H1 (cell line): ENCODE measurements around the gene EPYC. TPM values are rescaled to one million over a fixed set of nuclear protein-coding genes. Genes with fewer than 3 reads are reported as not detected.

Source experiments
- CTCF ChIA-PET: fragments of 300-600 bp; sonication (Branson Sonifier 250); formaldehyde crosslinking; loops from one replicate; lab custom pipeline; 2021; ENCODE audit not compliant: partially characterized antibody; lab: Charles Lee
- POLR2A ChIA-PET: fragments of 300-600 bp; sonication (Branson Sonifier 250); formaldehyde crosslinking; loops from one replicate; lab custom pipeline; 2021; ENCODE audit warnings: inconsistent platforms; ENCODE audit not compliant: partially characterized antibody; lab: Charles Lee
- DNase-seq, 2 experiments: peaks; one replicate each; pipeline versions ENCODE4 v3.0.0 to v3.0.0-alpha.2; 2010 to 2022; ENCODE audit warnings: low spot score in 2 of 2, low read depth in 1 of 2, mixed read lengths in 1 of 2
- FAIRE-seq: peaks from 2 replicates; lab custom pipeline; 2011; peaks lifted over from hg19 to GRCh38; lab: Jason Lieb, UNC
- H2AFZ ChIP-seq: 2 replicates; pipeline ENCODE4 v1.8.1; 2012; ENCODE audit warnings: low read length, inconsistent platforms
- H2AK5ac ChIP-seq: 2 replicates; pipeline ENCODE4 v1.6.1; 2013; ENCODE audit warnings: low read depth, low read length
- H2BK120ac ChIP-seq: replicated peaks from 2 replicates; pipeline ENCODE3; 2013; ENCODE audit warnings: low read depth, low read length, inconsistent platforms
- H2BK12ac ChIP-seq: 2 replicates; pipeline ENCODE4 v1.6.1; 2013; ENCODE audit warnings: low read depth, low read length
- H2BK15ac ChIP-seq: 2 replicates; pipeline ENCODE4 v1.6.1; 2013; ENCODE audit warnings: low read length
- H2BK20ac ChIP-seq: 2 replicates; pipeline ENCODE4 v1.6.1; 2013; ENCODE audit warnings: low read length
- H2BK5ac ChIP-seq: 2 replicates; pipeline ENCODE4 v1.6.1; 2013; ENCODE audit warnings: low read depth, low read length
- H3K14ac ChIP-seq: 2 replicates; pipeline ENCODE4 v1.6.1; 2013; ENCODE audit warnings: inconsistent platforms; ENCODE audit not compliant: insufficient read length
- H3K18ac ChIP-seq: 2 replicates; pipeline ENCODE4 v1.6.1; 2013; ENCODE audit warnings: low read length; ENCODE audit errors: extremely low read depth
- H3K23ac ChIP-seq: 2 replicates; pipeline ENCODE4 v1.6.1; 2013; ENCODE audit warnings: inconsistent platforms; ENCODE audit not compliant: insufficient read length
- H3K23me2 ChIP-seq: 2 replicates; pipeline ENCODE4 v1.6.1; 2013; ENCODE audit warnings: low read depth, low read length
- H3K27ac ChIP-seq: 2 replicates; pipeline ENCODE4 v1.6.1; 2011; ENCODE audit warnings: low read depth, low read length, inconsistent platforms
- H3K27me3 ChIP-seq, 4 experiments: replicated peaks in 1 of 4; 1 replicate in 1 of 4; 2 replicates in 3 of 4; pipeline versions ENCODE4 v1.6.1 to v1.8.1; 2011 to 2013; ENCODE audit warnings: low read length in 3 of 4, mild to moderate bottlenecking in 3 of 4, inconsistent platforms in 2 of 4, mixed read lengths in 2 of 4, moderate library complexity in 1 of 4; ENCODE audit not compliant: control insufficient read depth in 3 of 4, insufficient read depth in 3 of 4; ENCODE audit errors: extremely low read depth in 1 of 4
- H3K36me3 ChIP-seq, 4 experiments: 2 replicates each; pipeline versions ENCODE4 v1.6.1 to v1.8.1; 2011 to 2013; ENCODE audit warnings: mild to moderate bottlenecking in 4 of 4, low read length in 3 of 4, moderate library complexity in 2 of 4, control low read depth in 1 of 4, inconsistent platforms in 1 of 4; ENCODE audit not compliant: insufficient read depth in 4 of 4, control insufficient read depth in 2 of 4
- H3K4ac ChIP-seq: replicated peaks from 2 replicates; pipeline ENCODE3; 2013; ENCODE audit warnings: low read length, low read depth, mixed read lengths, inconsistent platforms; ENCODE audit not compliant: insufficient read length
- H3K4me1 ChIP-seq, 4 experiments: replicated peaks in 1 of 4; 1 replicate in 1 of 4; 2 replicates in 3 of 4; pipeline versions ENCODE4 v1.6.1 to v1.8.1; 2011 to 2013; ENCODE audit warnings: low read length in 3 of 4, inconsistent platforms in 2 of 4, mixed read lengths in 1 of 4; ENCODE audit not compliant: insufficient read depth in 4 of 4, control insufficient read depth in 3 of 4
- H3K4me2 ChIP-seq, 2 experiments: 2 replicates each; pipeline versions ENCODE4 v1.6.1 to v1.8.1; 2011 to 2013; ENCODE audit warnings: low read depth in 2 of 2, low read length in 2 of 2, control low read depth in 1 of 2, inconsistent platforms in 1 of 2, mild to moderate bottlenecking in 1 of 2; ENCODE audit not compliant: insufficient read depth in 1 of 2
- H3K4me3 ChIP-seq, 4 experiments: fragments of 200-600, 300-600 bp in 1 of 4; sonication (generic), shearing (Covaris generic), sonication (Bioruptor Twin) in 1 of 4; 2 replicates each; pipeline versions ENCODE4 v1.5.1 to v1.8.1; 2011 to 2016; ENCODE audit warnings: low read length in 4 of 4, low read depth in 3 of 4, control low read depth in 2 of 4, inconsistent platforms in 2 of 4, mild to moderate bottlenecking in 2 of 4, mixed read lengths in 1 of 4, moderate library complexity in 1 of 4; ENCODE audit not compliant: insufficient read depth in 2 of 4; ENCODE audit errors: extremely low read depth in 1 of 4
- H3K56ac ChIP-seq: replicated peaks from 2 replicates; pipeline ENCODE3; 2013; ENCODE audit warnings: low read depth, mild to moderate bottlenecking, mixed read lengths, low read length, inconsistent platforms; ENCODE audit not compliant: insufficient read length
- H3K79me1 ChIP-seq: 2 replicates; pipeline ENCODE4 v1.6.1; 2013; ENCODE audit warnings: low read depth, low read length, control low read depth
- H3K79me2 ChIP-seq, 2 experiments: 2 replicates each; pipeline versions ENCODE4 v1.6.1 to v1.8.1; 2012 to 2013; ENCODE audit warnings: low read length in 2 of 2, mild to moderate bottlenecking in 2 of 2, inconsistent platforms in 1 of 2; ENCODE audit not compliant: insufficient read depth in 2 of 2, control insufficient read depth in 1 of 2
- H3K9ac ChIP-seq, 4 experiments: replicated peaks in 1 of 4; 1 replicate in 1 of 4; 2 replicates in 3 of 4; pipeline versions ENCODE4 v1.6.1 to v1.8.1; 2011 to 2013; ENCODE audit warnings: low read depth in 3 of 4, low read length in 3 of 4, control low read depth in 2 of 4, mild to moderate bottlenecking in 2 of 4, moderate library complexity in 2 of 4, inconsistent platforms in 1 of 4; ENCODE audit errors: extremely low read depth in 1 of 4
- H3K9me3 ChIP-seq, 2 experiments: 2 replicates each; pipeline versions ENCODE4 v1.6.1 to v1.8.1; 2012 to 2013; ENCODE audit warnings: mild to moderate bottlenecking in 2 of 2, moderate library complexity in 2 of 2, control low read depth in 1 of 2, inconsistent platforms in 1 of 2, low read depth in 1 of 2, low read length in 1 of 2, mixed read lengths in 1 of 2; ENCODE audit not compliant: insufficient read depth in 2 of 2
- H4K20me1 ChIP-seq, 2 experiments: replicated peaks in 1 of 2; 2 replicates each; pipeline versions ENCODE3 to v1.8.1; 2011 to 2013; ENCODE audit warnings: inconsistent platforms in 2 of 2, low read length in 2 of 2, mild to moderate bottlenecking in 1 of 2; ENCODE audit not compliant: insufficient read depth in 2 of 2, control insufficient read depth in 1 of 2
- H4K5ac ChIP-seq: 2 replicates; pipeline ENCODE4 v1.6.1; 2013; ENCODE audit warnings: low read length, low read depth, mixed read lengths, inconsistent platforms; ENCODE audit not compliant: insufficient read length
- H4K8ac ChIP-seq: 2 replicates; pipeline ENCODE4 v1.8.0; 2013; ENCODE audit warnings: mild to moderate bottlenecking, moderate library complexity, low read length, inconsistent platforms; ENCODE audit not compliant: insufficient read depth; ENCODE audit errors: extremely low read depth
- H4K91ac ChIP-seq: replicated peaks from 2 replicates; pipeline ENCODE3; 2013; ENCODE audit warnings: low read length, mixed read lengths, inconsistent platforms; ENCODE audit not compliant: insufficient read length
- BCL11A ChIP-seq, 2 experiments: IDR thresholded peaks; one replicate each; pipeline ENCODE4 v1.6.1; 2011; ENCODE audit warnings: low read depth in 2 of 2, low read length in 2 of 2, mild to moderate bottlenecking in 2 of 2
- BRCA1 ChIP-seq: IDR thresholded peaks from 2 replicates; pipeline ENCODE4 v1.6.1; 2012; ENCODE audit warnings: low read depth, low read length, improper control_type of control experiment
- CTCF ChIP-seq, 3 experiments: IDR thresholded peaks; 1 replicate in 2 of 3; 2 replicates in 1 of 3; pipeline versions ENCODE4 v1.5.1 to v1.6.1; 2011; ENCODE audit warnings: low read length in 3 of 3, mild to moderate bottlenecking in 3 of 3, inconsistent platforms in 2 of 3, low read depth in 1 of 3, moderate library complexity in 1 of 3; ENCODE audit not compliant: insufficient read depth in 1 of 3; ENCODE audit errors: control extremely low read depth in 1 of 3
- HDAC6 ChIP-seq: IDR thresholded peaks from one replicate; pipeline ENCODE4 v1.7.1; 2012; ENCODE audit warnings: low read depth, mild to moderate bottlenecking, inconsistent platforms, low read length, moderate library complexity
- JUN ChIP-seq: IDR thresholded peaks from 2 replicates; pipeline ENCODE4 v1.6.1; 2011; ENCODE audit warnings: low read depth, mild to moderate bottlenecking, improper control_type of control experiment, low read length
- JUND ChIP-seq: IDR thresholded peaks from 2 replicates; pipeline ENCODE4 v1.6.1; 2011; ENCODE audit warnings: mild to moderate bottlenecking, improper control_type of control experiment, low read length
- KDM4A ChIP-seq: IDR thresholded peaks from one replicate; pipeline ENCODE4 v1.7.1; 2012; ENCODE audit warnings: low read depth, mild to moderate bottlenecking, moderate library complexity, low read length, inconsistent platforms; ENCODE audit not compliant: severe bottlenecking
- MAFK ChIP-seq: IDR thresholded peaks from 2 replicates; pipeline ENCODE4 v1.6.1; 2012; ENCODE audit warnings: low read depth, mild to moderate bottlenecking, improper control_type of control experiment, low read length
- NRF1 ChIP-seq: IDR thresholded peaks from 2 replicates; pipeline ENCODE4 v1.6.1; 2011; ENCODE audit warnings: mild to moderate bottlenecking, low read depth, low read length, improper control_type of control experiment
- PHF8 ChIP-seq: fragments of 200-600 bp; sonication (generic); conservative IDR thresholded peaks from 2 replicates; pipeline ENCODE4 v1.7.1; 2012; ENCODE audit warnings: low read depth, mild to moderate bottlenecking, inconsistent platforms, low read length, moderate library complexity
- SAP30 ChIP-seq: fragments of 300-600 bp; sonication (generic); IDR thresholded peaks from 2 replicates; pipeline ENCODE4 v1.7.1; 2012; ENCODE audit warnings: low read length, moderate library complexity, mild to moderate bottlenecking, inconsistent platforms; ENCODE audit not compliant: insufficient read depth, insufficient replicate concordance
- YY1 ChIP-seq: IDR thresholded peaks from 2 replicates; pipeline ENCODE4 v1.6.1; 2011; ENCODE audit warnings: low read depth, mild to moderate bottlenecking, low read length
- polyA plus RNA-seq, 7 experiments: library from polyadenylated mRNA; depleted of rRNA in 3 of 7; stranded (reverse) in 5 of 7; unstranded in 2 of 7; fragments of >200 nt in 5 of 7; fragments of 200-250 nt in 2 of 7; gene quantifications; 1 replicate in 5 of 7; 2 replicates in 1 of 7; 4 replicates in 1 of 7; pipeline versions ENCODE4 v1.2.1 to v1.2.3, GENCODE V29; 2011 to 2013; ENCODE audit warnings: missing spikeins in 2 of 7, mixed read lengths in 2 of 7
- total RNA-seq: library from RNA; stranded (reverse); fragmentation: NEBNext Ultra II Directional; extraction: Animal tissue kit (Norgen Biotek cat#: 25700); gene quantifications from 2 replicates; pipeline ENCODE4 v1.2.1, GENCODE V29; 2021
- TF ChIP-seq, protein P1 (sequence below): IDR thresholded peaks from 2 replicates; pipeline ENCODE4 v1.6.1; 2012; ENCODE audit warnings: inconsistent platforms

EPYC gene
- total and polyA plus RNA-seq, 2 of the 8 experiments (the other 6 are each of a cell fraction or from before 2014, with no cell fraction given), result not detected

DNA sequence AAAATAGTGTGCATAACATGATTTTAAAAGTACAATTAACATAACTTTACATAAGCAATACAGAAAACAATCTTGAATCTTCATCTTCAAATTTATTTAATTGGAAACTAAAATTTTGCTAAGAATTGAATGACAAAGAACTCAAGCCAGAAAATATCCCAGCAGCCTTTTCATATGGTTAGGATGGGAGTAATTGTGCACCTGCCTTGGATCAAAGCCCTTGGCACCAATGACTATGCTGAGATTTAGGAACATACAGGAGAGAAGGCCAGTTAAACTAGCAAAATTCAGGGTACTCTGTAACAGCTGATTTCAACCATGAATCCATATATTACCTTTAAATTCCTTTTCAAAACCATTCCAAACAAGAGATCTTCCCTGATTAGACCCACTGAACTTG, 47.3 kb upstream of the EPYC start:
- no peaks in the 10 kb centered on the region for H3K79me2 ChIP-seq
- H4K8ac ChIP-seq, result no peak overlapping the region
- H2BK5ac ChIP-seq, result no peak overlapping the region
- H3K4me1 ChIP-seq, result no peaks in the 10 kb centered on the region
- no peaks in the 10 kb centered on the region for H3K79me1 ChIP-seq
- FAIRE-seq, result no peak
- no peaks in the 10 kb centered on the region for H3K27me3 ChIP-seq
- no peak overlapping the region for H4K91ac ChIP-seq
- H3K4me2 ChIP-seq, result no peak overlapping the region
- no peaks in the 10 kb centered on the region for H4K20me1 ChIP-seq
- H3K23me2 ChIP-seq, result no peaks in the 10 kb centered on the region
- H3K23ac ChIP-seq, result no peak overlapping the region
- no peak overlapping the region for H2AK5ac ChIP-seq
- H3K56ac ChIP-seq, result no peak overlapping the region
- H2BK120ac ChIP-seq, result no peak overlapping the region
- H3K9me3 ChIP-seq, result no peaks in the 10 kb centered on the region
- no peak overlapping the region for H2BK12ac ChIP-seq
- TF ChIP-seq, protein P1, sequence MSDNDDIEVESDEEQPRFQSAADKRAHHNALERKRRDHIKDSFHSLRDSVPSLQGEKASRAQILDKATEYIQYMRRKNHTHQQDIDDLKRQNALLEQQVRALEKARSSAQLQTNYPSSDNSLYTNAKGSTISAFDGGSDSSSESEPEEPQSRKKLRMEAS, result no peak
- TF ChIP-seq JUND (no peak), NRF1 (no peak), KDM4A (no peak), YY1 (no peak), HDAC6 (no peak), CTCF (IDR thresholded peaks at IDR 0.05; ENCODE audit: control extremely low read depth in 1 of 3, insufficient read depth in 1 of 3, low read depth in 1 of 3, low read length in 3 of 3) (no peak), SAP30 (no peak), JUN (no peak), PHF8 (no peak), BCL11A (IDR thresholded peaks at IDR 0.05; ENCODE audit: low read depth in 2 of 2, low read length in 2 of 2) (no peak), BRCA1 (no peak), MAFK (no peak)
- no peak overlapping the region for H3K4me3 ChIP-seq
- H2BK15ac ChIP-seq, result no peak overlapping the region
- no peak overlapping the region for H3K18ac ChIP-seq
- no peaks in the 10 kb centered on the region for H3K36me3 ChIP-seq
- no peak overlapping the region for H4K5ac ChIP-seq
- no peak overlapping the region for H3K27ac ChIP-seq
- H3K14ac ChIP-seq, result no peak overlapping the region
- DNase-seq, result no peak
- POLR2A ChIA-PET, result no interaction called here
- H2BK20ac ChIP-seq, result no peak overlapping the region
- no peak overlapping the region for H3K9ac ChIP-seq
- CTCF ChIA-PET, result no interaction called here
- no peak overlapping the region for H2AFZ ChIP-seq
- no peak overlapping the region for H3K4ac ChIP-seq
